Activated CD8-positive, alpha-beta T cell treated with anti-CD3 and anti-CD28 coated beads for 36 hours (primary cell): ENCODE data around the gene ERC2. TPM values are rescaled to one million over a fixed set of nuclear protein-coding genes. Genes with fewer than 3 reads are reported as not detected.

Source experiments
- ATAC-seq: fragments of 200-7000 bp; cut with Tn5 transposase; one replicate; pipeline ENCODE4 v1.10.0; 2021; ENCODE audit warnings: mild to moderate bottlenecking, moderate library complexity
- CTCF ChIA-PET: fragments of 350-600 bp; sonication (Branson Sonifier 250); formaldehyde crosslinking; loops from one replicate; lab custom pipeline; 2021; ENCODE audit warnings: antibody characterized with exemption; lab: Charles Lee
- POLR2A ChIA-PET: fragments of 350-600 bp; sonication (Branson Sonifier 250); formaldehyde crosslinking; loops from one replicate; lab custom pipeline; 2021; ENCODE audit warnings: antibody characterized with exemption; lab: Charles Lee
- DNase-seq: peaks from one replicate; pipeline ENCODE4 v3.0.0-alpha.2; 2020
- H3K27ac Mint-ChIP-seq: one replicate; pipeline ENCODE4 v1.8.0; 2021; ENCODE audit warnings: mild to moderate bottlenecking, mixed read lengths
- H3K27me3 Mint-ChIP-seq: one replicate; pipeline ENCODE4 v1.8.0; 2021; ENCODE audit warnings: mixed read lengths
- H3K36me3 Mint-ChIP-seq: one replicate; pipeline ENCODE4 v1.8.0; 2021; ENCODE audit warnings: low read depth, mixed read lengths
- H3K4me1 Mint-ChIP-seq: one replicate; pipeline ENCODE4 v1.8.0; 2021; ENCODE audit warnings: low read depth, mixed read lengths
- H3K4me3 Mint-ChIP-seq: one replicate; pipeline ENCODE4 v1.8.0; 2021; ENCODE audit warnings: mild to moderate bottlenecking, moderate library complexity, mixed read lengths
- H3K9me3 Mint-ChIP-seq: one replicate; pipeline ENCODE4 v1.8.0; 2021; ENCODE audit warnings: mixed read lengths
- intact Hi-C: fragments of 100-400 bp; cut with micrococcal nuclease; formaldehyde crosslinking; loops from one replicate; pipeline ENCODE4 v1.10.0; 2022
- total RNA-seq, 2 experiments: library from RNA; stranded (reverse); gene quantifications; one replicate each; pipeline ENCODE4 v1.2.3, GENCODE V29; 2021
- TF ChIP-seq, protein P1 (sequence below): fragments of 200-600 bp; IDR thresholded peaks from one replicate; pipeline ENCODE4 v1.8.0; 2022; ENCODE audit warnings: antibody characterized with exemption, mild to moderate bottlenecking

The ERC2 gene
- total RNA-seq, 2 experiments from 2014 or later = 0.18 to 0.52 TPM

DNA sequence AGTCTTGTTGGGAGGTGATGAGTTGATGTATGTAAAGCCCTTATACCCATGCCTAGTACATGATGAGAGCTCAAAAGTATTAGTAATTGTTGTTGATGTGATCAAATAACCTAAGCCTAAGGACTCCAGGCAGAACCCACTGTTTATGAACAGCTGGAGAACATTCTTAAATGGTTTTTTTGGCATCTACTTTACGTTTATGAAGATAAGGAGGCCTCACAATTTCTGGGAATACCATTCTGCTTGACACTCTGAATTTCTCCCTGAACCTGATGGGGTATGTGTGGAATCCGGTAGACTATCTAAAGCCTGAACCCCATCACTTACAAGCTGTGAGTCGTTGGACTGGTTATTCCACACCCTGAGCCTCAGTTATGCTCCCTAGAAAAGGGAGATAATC is 736.5 kb downstream of the ERC2 start:
- H3K27ac Mint-ChIP-seq = no peak overlapping the region
- DNase-seq = no peak
- intact Hi-C loops = no loop called here
- no peaks in the 10 kb centered on the region for H3K27me3 Mint-ChIP-seq
- H3K36me3 Mint-ChIP-seq = no peaks in the 10 kb centered on the region
- CTCF ChIA-PET = no interaction called here
- no peak overlapping the region for H3K4me3 Mint-ChIP-seq
- no peaks in the 10 kb centered on the region for H3K4me1 Mint-ChIP-seq
- TF ChIP-seq, protein P1, sequence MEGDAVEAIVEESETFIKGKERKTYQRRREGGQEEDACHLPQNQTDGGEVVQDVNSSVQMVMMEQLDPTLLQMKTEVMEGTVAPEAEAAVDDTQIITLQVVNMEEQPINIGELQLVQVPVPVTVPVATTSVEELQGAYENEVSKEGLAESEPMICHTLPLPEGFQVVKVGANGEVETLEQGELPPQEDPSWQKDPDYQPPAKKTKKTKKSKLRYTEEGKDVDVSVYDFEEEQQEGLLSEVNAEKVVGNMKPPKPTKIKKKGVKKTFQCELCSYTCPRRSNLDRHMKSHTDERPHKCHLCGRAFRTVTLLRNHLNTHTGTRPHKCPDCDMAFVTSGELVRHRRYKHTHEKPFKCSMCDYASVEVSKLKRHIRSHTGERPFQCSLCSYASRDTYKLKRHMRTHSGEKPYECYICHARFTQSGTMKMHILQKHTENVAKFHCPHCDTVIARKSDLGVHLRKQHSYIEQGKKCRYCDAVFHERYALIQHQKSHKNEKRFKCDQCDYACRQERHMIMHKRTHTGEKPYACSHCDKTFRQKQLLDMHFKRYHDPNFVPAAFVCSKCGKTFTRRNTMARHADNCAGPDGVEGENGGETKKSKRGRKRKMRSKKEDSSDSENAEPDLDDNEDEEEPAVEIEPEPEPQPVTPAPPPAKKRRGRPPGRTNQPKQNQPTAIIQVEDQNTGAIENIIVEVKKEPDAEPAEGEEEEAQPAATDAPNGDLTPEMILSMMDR = no peak
- no peak for ATAC-seq
- H3K9me3 Mint-ChIP-seq = no peaks in the 10 kb centered on the region
- POLR2A ChIA-PET = no interaction called here

DNA sequence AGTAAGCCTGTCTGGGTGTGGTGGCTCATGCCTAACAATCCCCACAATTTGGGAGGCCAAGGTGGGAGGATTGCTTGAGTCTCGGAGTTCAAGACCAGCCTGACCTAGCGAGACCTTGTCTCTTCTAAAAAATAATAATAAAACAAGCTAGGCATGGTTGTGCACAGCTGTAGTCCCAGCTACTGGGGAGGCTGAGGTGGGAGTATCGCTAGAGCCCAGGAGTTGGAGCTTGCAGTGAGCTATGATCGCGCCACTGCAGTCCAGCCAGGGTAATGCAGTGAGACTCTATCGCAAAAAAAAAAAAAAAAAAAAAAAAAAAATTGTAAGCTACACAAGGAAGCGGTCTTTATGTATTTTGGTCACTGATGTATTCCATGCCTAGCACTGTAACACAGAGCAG is 738.7 kb downstream of the ERC2 start:
- Mint-ChIP-seq H3K4me3 (no peak overlapping the region), H3K27me3 (no peaks in the 10 kb centered on the region), H3K36me3 (no peaks in the 10 kb centered on the region), H3K4me1 (no peaks in the 10 kb centered on the region), H3K27ac (no peak overlapping the region), H3K9me3 (no peaks in the 10 kb centered on the region)
- no peak for ATAC-seq
- CTCF ChIA-PET = no interaction called here
- POLR2A ChIA-PET = no interaction called here
- no peak for DNase-seq
- intact Hi-C loops = no loop called here
- TF ChIP-seq, protein P1 = no peak

DNA sequence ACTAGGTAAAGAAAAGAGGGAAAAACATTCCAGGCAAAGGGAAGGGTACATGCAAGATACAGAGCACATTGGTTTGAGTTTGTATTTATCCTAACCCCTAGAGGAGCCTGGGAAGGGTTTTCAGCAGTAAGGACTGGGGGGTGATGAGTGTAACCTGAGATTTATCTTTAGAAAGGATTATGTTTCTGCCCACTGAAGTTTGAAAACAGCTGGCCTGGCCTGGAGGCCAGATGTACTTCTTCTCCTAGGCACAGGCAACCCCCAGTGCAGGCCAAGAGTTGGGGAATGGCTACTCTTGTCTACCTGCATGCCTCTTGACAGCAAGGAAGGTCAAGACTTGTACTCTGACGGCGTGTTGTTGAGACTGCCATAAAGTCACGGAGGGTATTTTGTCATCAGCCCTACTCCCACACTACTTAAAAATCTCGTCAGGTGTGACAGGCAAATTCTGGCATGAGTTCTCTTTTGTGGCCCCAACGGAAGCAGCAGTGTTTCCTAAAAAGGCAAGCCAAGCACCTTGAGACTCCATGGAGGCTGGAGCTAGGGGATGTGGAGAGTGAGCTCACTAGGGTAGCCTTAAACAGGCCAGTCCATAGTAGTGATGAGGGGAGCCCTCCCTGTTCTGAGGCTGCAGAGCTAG is 739.7 kb downstream of the ERC2 start:
- CTCF ChIA-PET = no interaction called here
- POLR2A ChIA-PET = interaction anchor here (0.6 kb wide), 1 partner anchor 17 kb away, joined by 3 read pairs; no protein-coding TSS in a partner anchor
- H3K9me3 Mint-ChIP-seq = no peaks in the 10 kb centered on the region

DNA sequence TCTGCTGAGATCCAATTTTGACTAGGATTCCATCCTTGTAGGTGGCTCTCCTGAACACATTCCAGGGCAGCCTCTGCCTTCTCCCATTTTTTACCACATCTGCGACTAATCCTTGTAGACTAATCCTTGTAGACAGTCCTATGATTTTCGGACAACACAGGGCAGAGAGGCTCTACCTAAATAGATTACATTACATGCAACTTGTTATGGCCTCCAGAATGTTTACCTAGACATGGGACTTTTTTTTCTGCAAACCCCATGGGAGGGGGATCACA is 741.8 kb downstream of the ERC2 start:
- Mint-ChIP-seq H3K27ac (no peak overlapping the region), H3K27me3 (peaks cover 6% of the 10 kb centered on the region), H3K4me3 (no peak overlapping the region), H3K4me1 (no peaks in the 10 kb centered on the region), H3K9me3 (no peaks in the 10 kb centered on the region), H3K36me3 (no peaks in the 10 kb centered on the region)
- DNase-seq (no peak), ATAC-seq (no peak)
- ChIA-PET CTCF (no interaction called here), POLR2A (no interaction called here)
- intact Hi-C loops = no loop called here
- TF ChIP-seq, protein P1 = no peak

More for the DNA sequence above, 739.7 kb downstream of the ERC2 start:
- intact Hi-C loops = no loop called here
- TF ChIP-seq, protein P1 = no peak
- Mint-ChIP-seq H3K27ac (no peak overlapping the region), H3K4me3 (no peak overlapping the region), H3K27me3 (peaks cover 2% of the 10 kb centered on the region), H3K4me1 (no peaks in the 10 kb centered on the region), H3K36me3 (no peaks in the 10 kb centered on the region)
- ATAC-seq (no peak), DNase-seq (no peak)

DNA sequence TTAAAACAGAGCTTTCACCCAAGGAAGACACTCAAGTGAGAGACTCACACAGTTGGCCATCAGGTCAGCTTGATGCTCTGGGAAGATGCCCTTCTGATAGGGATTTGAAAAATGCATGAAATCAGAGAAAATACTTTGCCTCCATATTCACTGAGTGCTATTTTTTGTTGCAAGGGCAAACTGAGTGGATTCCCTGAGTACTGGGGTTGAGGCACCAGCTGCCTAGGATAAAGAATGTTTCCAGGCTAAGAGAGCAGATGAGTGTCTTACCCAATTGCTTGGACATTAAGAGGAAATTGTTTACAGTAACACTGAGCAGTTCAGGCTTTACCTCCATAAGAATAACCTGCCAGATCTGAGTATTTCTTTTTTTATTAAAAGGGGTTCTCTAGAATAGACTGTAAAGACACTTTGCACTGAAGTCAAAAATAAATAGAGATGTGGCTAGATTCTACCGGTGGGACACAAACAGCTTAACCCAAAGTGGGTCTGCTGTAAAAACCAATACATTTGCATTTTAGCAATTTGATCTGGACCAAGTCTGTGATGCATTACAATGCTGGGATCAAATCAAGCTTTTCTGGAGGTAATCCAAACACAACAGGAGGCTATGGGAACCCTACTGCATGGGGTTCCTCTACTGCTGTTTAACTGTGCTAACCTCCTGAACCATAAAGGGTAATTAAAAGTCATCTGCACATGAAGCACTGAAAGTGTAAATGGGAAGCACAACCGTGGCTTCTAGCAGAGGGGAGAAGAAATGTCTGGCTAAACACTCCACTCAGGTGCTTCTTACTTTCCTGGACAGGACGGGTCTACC is 742.4 kb downstream of the ERC2 start:
- ATAC-seq = no peak
- intact Hi-C loops = no loop called here
- Mint-ChIP-seq H3K4me3 (no peak overlapping the region), H3K4me1 (no peaks in the 10 kb centered on the region), H3K9me3 (no peaks in the 10 kb centered on the region), H3K27me3 (peaks cover 6% of the 10 kb centered on the region), H3K27ac (no peak overlapping the region), H3K36me3 (no peaks in the 10 kb centered on the region)
- ChIA-PET CTCF (no interaction called here), POLR2A (no interaction called here)
- no peak for DNase-seq
- TF ChIP-seq, protein P1 = no peak
